Nephron (organoid): ENCODE data around the gene FSIP1.

Source experiments
- H3K27ac Mint-ChIP-seq, 3 experiments: 2 replicates each; pipeline ENCODE4 v1.8.0; 2020; ENCODE audit warnings: mixed read lengths in 3 of 3, mild to moderate bottlenecking in 2 of 3, moderate library complexity in 1 of 3
- H3K27me3 Mint-ChIP-seq: 2 replicates; pipeline ENCODE4 v1.8.0; 2021; ENCODE audit warnings: low read depth, mild to moderate bottlenecking, moderate library complexity, mixed read lengths
- H3K36me3 Mint-ChIP-seq: 2 replicates; pipeline ENCODE4 v1.8.0; 2020; ENCODE audit warnings: low read depth, mixed read lengths
- H3K4me1 Mint-ChIP-seq: 2 replicates; pipeline ENCODE4 v1.8.0; 2020; ENCODE audit warnings: mixed read lengths
- H3K4me3 Mint-ChIP-seq, 3 experiments: 2 replicates each; pipeline ENCODE4 v1.8.0; 2020; ENCODE audit warnings: mild to moderate bottlenecking in 3 of 3, mixed read lengths in 3 of 3, moderate library complexity in 2 of 3
- H3K9me3 Mint-ChIP-seq: 2 replicates; pipeline ENCODE4 v1.8.0; 2020; ENCODE audit warnings: mixed read lengths
- CTCF ChIP-seq, 3 experiments: fragments of 200-600 bp; sonication (generic); IDR thresholded peaks; one replicate each; pipeline ENCODE4 v1.5.0; 2021; ENCODE audit warnings: antibody characterized with exemption in 3 of 3; ENCODE audit not compliant: unreplicated experiment in 3 of 3

FSIP1 gene

GRCh38 chr15:39591896-39592315, 190.7 kb downstream of the FSIP1 start:
- Mint-ChIP-seq H3K4me1 (peaks cover 7% of the 10 kb centered on the region), H3K9me3 (no peaks in the 10 kb centered on the region), H3K36me3 (peaks cover 89% of the 10 kb centered on the region), H3K27ac (no peak overlapping the region), H3K27me3 (no peaks in the 10 kb centered on the region), H3K4me3 (no peak overlapping the region)
- no peak for TF ChIP-seq CTCF (IDR thresholded peaks at IDR 0.05; ENCODE audit: unreplicated experiment in 3 of 3)

- Mint-ChIP-seq H3K27ac (no peak overlapping the region), H3K4me1 (peaks cover 8% of the 10 kb centered on the region), H3K27me3 (no peaks in the 10 kb centered on the region), H3K4me3 (no peak overlapping the region), H3K36me3 (peaks cover 91% of the 10 kb centered on the region), H3K9me3 (no peaks in the 10 kb centered on the region)
- TF ChIP-seq CTCF (IDR thresholded peaks at IDR 0.05; ENCODE audit: unreplicated experiment in 3 of 3), result no peak
Measured at GRCh38 chr15:39591141-39591895, 191.3 kb downstream of the FSIP1 start.

GRCh38 chr15:39589815-39590644, 192.6 kb downstream of the FSIP1 start:
- H3K4me3 Mint-ChIP-seq, result no peak overlapping the region
- TF ChIP-seq CTCF (IDR thresholded peaks at IDR 0.05; ENCODE audit: unreplicated experiment in 3 of 3), result no peak
- H3K27me3 Mint-ChIP-seq, result no peaks in the 10 kb centered on the region
- H3K36me3 Mint-ChIP-seq, result peaks cover 94% of the 10 kb centered on the region
- peak overlapping the region in 2 of 3 experiments; percentile 28 for H3K27ac Mint-ChIP-seq
- H3K4me1 Mint-ChIP-seq, result peaks cover 18% of the 10 kb centered on the region
- no peaks in the 10 kb centered on the region for H3K9me3 Mint-ChIP-seq

GRCh38 chr15:39589193-39589814, 193.3 kb downstream of the FSIP1 start:
- Mint-ChIP-seq H3K36me3 (peaks cover 97% of the 10 kb centered on the region), H3K4me3 (no peak overlapping the region), H3K27ac (peak overlapping the region; percentile 60 to 95 (median 82)), H3K9me3 (no peaks in the 10 kb centered on the region), H3K4me1 (peaks cover 21% of the 10 kb centered on the region), H3K27me3 (no peaks in the 10 kb centered on the region)
- TF ChIP-seq CTCF (IDR thresholded peaks at IDR 0.05; ENCODE audit: unreplicated experiment in 3 of 3), result no peak

GRCh38 chr15:39588531-39589192, 194.0 kb downstream of the FSIP1 start:
- H3K36me3 Mint-ChIP-seq, result peaks cover 97% of the 10 kb centered on the region
- H3K4me3 Mint-ChIP-seq, result no peak overlapping the region
- no peak for TF ChIP-seq CTCF (IDR thresholded peaks at IDR 0.05; ENCODE audit: unreplicated experiment in 3 of 3)
- peak overlapping the region; percentile 60 to 95 (median 82) for H3K27ac Mint-ChIP-seq
- no peaks in the 10 kb centered on the region for H3K27me3 Mint-ChIP-seq
- no peaks in the 10 kb centered on the region for H3K9me3 Mint-ChIP-seq
- H3K4me1 Mint-ChIP-seq, result peaks cover 27% of the 10 kb centered on the region
